Stomach (tissue), 9 donors: Measurements from ENCODE around the gene POLR2M. TPM values are rescaled to one million over a fixed set of nuclear protein-coding genes. Genes with fewer than 3 reads are reported as not detected.

Source experiments
- DNase-seq, 2 donors: peaks; one replicate each; pipeline versions ENCODE4 v3.0.0 to v3.0.0-alpha.2; 2013 to 2019
- H3K27ac ChIP-seq, 5 donors: fragments of 200-600 bp in 4 of 5; sonication (generic) in 4 of 5; one replicate each; pipeline ENCODE4 v1.5.1; 2013 to 2019; ENCODE audit warnings: mild to moderate bottlenecking in 1 of 5, moderate library complexity in 1 of 5
- H3K27me3 ChIP-seq, 3 donors: fragments of 200-600 bp; sonication (generic); one replicate each; pipeline ENCODE4 v1.5.1; 2017 to 2019; ENCODE audit warnings: mixed run types in 1 of 3
- H3K36me3 ChIP-seq, 4 donors: fragments of 200-600 bp; sonication (generic); 1 replicate in 3 of 4; 2 replicates in 1 of 4; pipeline ENCODE4 v1.5.1; 2016 to 2019
- H3K4me1 ChIP-seq, 4 donors: fragments of 200-600 bp; sonication (generic); one replicate each; pipeline ENCODE4 v1.5.1; 2016 to 2019
- H3K4me3 ChIP-seq, 4 donors: fragments of 200-600 bp; sonication (generic) in 3 of 4; one replicate each; pipeline ENCODE4 v1.5.1; 2016 to 2019; ENCODE audit warnings: mild to moderate bottlenecking in 1 of 4
- H3K9me3 ChIP-seq, 4 donors: fragments of 200-600 bp; sonication (generic); one replicate each; pipeline ENCODE4 v1.5.1; 2016 to 2019
- EP300 ChIP-seq: sonication (generic); formaldehyde crosslinking; IDR thresholded peaks from one replicate; pipeline ENCODE4 v1.6.1; 2017; ENCODE audit warnings: antibody characterized with exemption
- POLR2A ChIP-seq, 4 donors: fragments of 450-650 bp; IDR thresholded peaks; one replicate each; pipeline ENCODE4 v1.6.1; 2016; ENCODE audit warnings: antibody characterized with exemption in 4 of 4, control low read depth in 2 of 4, mild to moderate bottlenecking in 1 of 4, moderate library complexity in 1 of 4
- POLR2AphosphoS5 ChIP-seq, 3 donors: sonication (generic); formaldehyde crosslinking; IDR thresholded peaks; one replicate each; pipeline ENCODE4 v1.6.1; 2016; ENCODE audit warnings: antibody characterized with exemption in 3 of 3
- WGBS, 5 donors: extraction: QIAGEN DNeasy Blood & Tissue Kit in 3 of 5; methylation state at CpG; one replicate each; pipeline versions ENCODE4 v1.1.5 to v1.1.7; 2013 to 2018; 5-methylcytosine and 5-hydroxymethylcytosine counted together
- intact Hi-C: fragments of 100-400 bp; cut with DNase I; formaldehyde crosslinking; loops from one replicate; pipeline ENCODE4 v1.15.1; 2023; ENCODE audit warnings: low total_unique reads
- polyA plus RNA-seq, 3 donors: library from polyadenylated mRNA; stranded (reverse); fragments of 200-250 nt; gene quantifications; one replicate each; pipeline ENCODE4 v1.2.3, GENCODE V29; 2013
- total RNA-seq, 5 donors: library from RNA; depleted of rRNA; stranded (reverse); fragments of >200 nt; gene quantifications; one replicate each; pipeline versions ENCODE4 v1.1.0 to v1.2.3, GENCODE V29; 2014 to 2016
- TF ChIP-seq, protein P1 (sequence below), 7 experiments: fragments of 450-650 bp in 4 of 7; fragments of 200-600 bp in 3 of 7; sonication (generic) in 3 of 7; IDR thresholded peaks; one replicate each; pipeline ENCODE4 v1.5.1; 2016 to 2019; ENCODE audit warnings: antibody characterized with exemption in 7 of 7, control low read depth in 2 of 7, mild to moderate bottlenecking in 1 of 7
- donor health status: healthy with polysubstance abuse.
- donor health status: Bipolar disorder and iron deficiency.
- donor health status: healthy.

The POLR2M gene
- total and polyA plus RNA-seq, 8 donors, result 41.6 to 1,088 (median 191) TPM

DNA sequence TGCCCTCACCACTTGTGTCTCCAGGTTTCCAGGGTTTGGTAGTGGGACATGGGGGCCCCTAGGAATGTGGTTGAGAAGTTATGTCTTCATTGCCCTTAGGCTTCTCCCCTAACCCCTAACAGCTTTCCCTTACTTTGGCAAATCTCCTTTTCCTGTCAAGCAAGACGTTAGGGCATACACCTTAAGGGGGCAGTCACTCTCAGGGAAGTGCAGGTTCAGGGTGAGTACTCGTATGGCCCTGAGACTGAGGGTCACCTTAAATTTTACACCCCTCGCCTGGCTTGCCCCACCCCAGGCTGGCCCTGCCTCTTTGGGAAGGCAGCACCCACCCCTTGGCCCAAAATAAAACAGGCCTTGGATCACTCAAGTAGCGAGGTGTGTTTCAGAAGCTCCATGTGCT lies 33.5 kb downstream of the POLR2M start:
- TF ChIP-seq EP300, result no peak
- TF ChIP-seq, protein P1, sequence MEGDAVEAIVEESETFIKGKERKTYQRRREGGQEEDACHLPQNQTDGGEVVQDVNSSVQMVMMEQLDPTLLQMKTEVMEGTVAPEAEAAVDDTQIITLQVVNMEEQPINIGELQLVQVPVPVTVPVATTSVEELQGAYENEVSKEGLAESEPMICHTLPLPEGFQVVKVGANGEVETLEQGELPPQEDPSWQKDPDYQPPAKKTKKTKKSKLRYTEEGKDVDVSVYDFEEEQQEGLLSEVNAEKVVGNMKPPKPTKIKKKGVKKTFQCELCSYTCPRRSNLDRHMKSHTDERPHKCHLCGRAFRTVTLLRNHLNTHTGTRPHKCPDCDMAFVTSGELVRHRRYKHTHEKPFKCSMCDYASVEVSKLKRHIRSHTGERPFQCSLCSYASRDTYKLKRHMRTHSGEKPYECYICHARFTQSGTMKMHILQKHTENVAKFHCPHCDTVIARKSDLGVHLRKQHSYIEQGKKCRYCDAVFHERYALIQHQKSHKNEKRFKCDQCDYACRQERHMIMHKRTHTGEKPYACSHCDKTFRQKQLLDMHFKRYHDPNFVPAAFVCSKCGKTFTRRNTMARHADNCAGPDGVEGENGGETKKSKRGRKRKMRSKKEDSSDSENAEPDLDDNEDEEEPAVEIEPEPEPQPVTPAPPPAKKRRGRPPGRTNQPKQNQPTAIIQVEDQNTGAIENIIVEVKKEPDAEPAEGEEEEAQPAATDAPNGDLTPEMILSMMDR (IDR thresholded peaks at IDR 0.05), result no peak
- no peak for TF ChIP-seq POLR2A (IDR thresholded peaks at IDR 0.05)
- no peak for TF ChIP-seq POLR2AphosphoS5 (IDR thresholded peaks at IDR 0.05)
- Histone ChIP-seq H3K36me3 (no peaks in the 10 kb centered on the region), H3K27ac (no peak overlapping the region), H3K4me1 (no peaks in the 10 kb centered on the region), H3K27me3 (no peaks in the 10 kb centered on the region), H3K4me3 (no peak overlapping the region), H3K9me3 (no peaks in the 10 kb centered on the region)
- DNase-seq, result no peak
- 77 to 98% (median 85%) methylated on average over 4 of the region's 4 CpGs for WGBS, 5 donors
- intact Hi-C loops, result no loop called here

DNA sequence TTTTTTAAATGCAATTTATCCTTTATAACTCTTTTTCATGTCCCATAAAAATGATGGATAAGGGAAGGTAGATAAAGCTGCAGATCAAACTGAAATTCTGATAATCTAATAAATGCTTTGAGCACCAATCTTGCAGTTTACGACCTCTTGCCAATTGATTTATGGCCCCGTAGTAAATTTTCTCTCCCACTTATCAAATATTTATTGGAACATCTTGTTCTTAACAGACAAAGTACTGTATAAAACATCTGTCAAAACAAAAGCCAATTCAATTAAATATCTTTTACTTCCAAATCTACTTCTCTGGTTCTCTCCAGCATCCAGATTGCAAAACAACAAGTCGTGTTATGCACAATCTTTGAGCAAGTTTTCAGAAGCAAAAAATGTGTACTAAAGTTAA lies 34.6 kb downstream of the POLR2M start:
- TF ChIP-seq, protein P1 (IDR thresholded peaks at IDR 0.05), result no peak
- TF ChIP-seq EP300 (no peak), POLR2A (IDR thresholded peaks at IDR 0.05) (no peak), POLR2AphosphoS5 (IDR thresholded peaks at IDR 0.05) (no peak)
- no peak overlapping the region for H3K27ac ChIP-seq
- H3K27me3 ChIP-seq, result no peaks in the 10 kb centered on the region
- DNase-seq, result no peak
- intact Hi-C loops, result no loop called here
- H3K36me3 ChIP-seq, result no peaks in the 10 kb centered on the region
- no peaks in the 10 kb centered on the region for H3K4me1 ChIP-seq
- no peak overlapping the region for H3K4me3 ChIP-seq
- H3K9me3 ChIP-seq, result no peaks in the 10 kb centered on the region
- 52 to 64% (median 59%) methylated on average over 3 of the region's 3 CpGs for WGBS, 5 donors

DNA sequence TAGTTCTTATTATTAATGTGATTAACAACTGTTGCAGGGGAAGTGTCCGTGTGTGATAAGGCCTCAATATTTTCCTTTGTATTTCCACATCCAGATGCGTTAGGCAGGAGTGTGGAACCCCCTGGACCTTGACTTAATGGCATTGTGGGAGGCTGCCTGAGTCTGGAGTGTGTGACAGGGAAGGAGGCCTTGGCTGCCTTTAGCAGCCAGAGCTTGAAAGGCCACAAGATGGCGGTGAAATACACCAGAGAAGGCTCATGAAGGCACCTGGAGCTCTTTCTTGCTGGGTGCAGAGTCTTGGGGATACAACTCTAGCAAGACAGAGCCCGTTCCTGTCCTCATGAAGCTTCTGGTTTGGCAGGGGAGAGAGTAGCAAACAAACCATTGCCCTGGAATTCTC lies 36.9 kb downstream of the POLR2M start:
- peak in 1 of 2 donors; percentile 11 for DNase-seq
- intact Hi-C loops, result no loop called here
- H3K27ac ChIP-seq, result no peak overlapping the region
- no peaks in the 10 kb centered on the region for H3K27me3 ChIP-seq
- H3K4me3 ChIP-seq, result no peak overlapping the region
- 84 to 91% (median 89%) methylated on average over 4 of the region's 4 CpGs for WGBS, 5 donors
- TF ChIP-seq POLR2AphosphoS5 (IDR thresholded peaks at IDR 0.05) (no peak), POLR2A (IDR thresholded peaks at IDR 0.05) (no peak), EP300 (no peak)
- TF ChIP-seq, protein P1 (IDR thresholded peaks at IDR 0.05), result no peak
- no peaks in the 10 kb centered on the region for H3K36me3 ChIP-seq
- H3K4me1 ChIP-seq, result peaks cover 0 to 4% (median 0%) of the 10 kb centered on the region in 4 donors
- H3K9me3 ChIP-seq, result no peaks in the 10 kb centered on the region

DNA sequence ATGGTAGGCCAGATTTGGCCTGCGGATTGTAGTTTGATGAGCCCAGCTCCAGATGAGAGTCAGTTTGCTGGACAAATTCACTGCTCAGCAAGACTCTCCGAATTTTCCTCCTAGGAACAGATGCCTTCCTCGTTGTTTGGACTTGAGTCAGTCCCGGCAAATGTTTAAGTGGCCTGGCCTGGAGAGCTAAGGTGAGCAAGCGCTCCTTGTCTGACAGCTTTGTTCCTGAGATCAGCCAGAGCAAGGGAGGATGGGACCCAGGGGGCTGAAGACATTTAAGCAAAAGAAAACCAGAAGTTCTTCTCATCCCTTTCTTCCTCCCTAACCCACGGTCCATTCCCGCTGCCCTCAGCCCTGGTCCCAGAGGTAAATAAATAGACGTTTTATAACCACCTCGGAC lies 40.3 kb downstream of the POLR2M start:
- intact Hi-C loops, result no loop called here
- Histone ChIP-seq H3K4me1 (peaks cover 0 to 4% (median 0%) of the 10 kb centered on the region in 4 donors), H3K4me3 (peak overlapping the region in 2 of 4 donors; percentile 15 to 28), H3K27me3 (no peaks in the 10 kb centered on the region), H3K36me3 (no peaks in the 10 kb centered on the region), H3K9me3 (no peaks in the 10 kb centered on the region), H3K27ac (peak overlapping the region in 1 of 5 donors; percentile 50)
- WGBS, 5 donors, result 66 to 90% (median 79%) methylated on average over 9 of the region's 9 CpGs
- DNase-seq, result no peak
- no peak for TF ChIP-seq POLR2A (IDR thresholded peaks at IDR 0.05)
- TF ChIP-seq, protein P1 (IDR thresholded peaks at IDR 0.05), result no peak
- no peak for TF ChIP-seq EP300
- TF ChIP-seq POLR2AphosphoS5 (IDR thresholded peaks at IDR 0.05), result no peak
